ENCODE results near the gene PTPRR.

DNA sequence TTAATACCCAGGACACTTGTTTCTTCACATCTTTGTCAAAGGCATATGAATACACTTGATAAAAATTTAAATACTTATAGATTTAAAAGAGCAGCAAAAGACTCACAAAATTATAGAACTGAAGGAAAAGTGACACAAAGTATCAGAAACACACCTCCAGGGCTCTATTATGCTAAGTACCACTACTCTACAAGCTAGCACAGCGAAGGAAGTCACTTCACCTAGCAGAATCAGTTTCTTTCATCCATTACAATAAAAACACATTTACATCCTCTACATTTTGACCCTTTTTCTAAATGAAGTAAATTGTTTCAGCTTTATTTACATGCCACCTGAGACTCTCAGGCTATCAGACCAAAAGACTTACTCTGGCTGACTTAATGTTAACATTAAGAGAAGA, 256.7 kb downstream of the PTPRR start:
- TF ChIP-seq CTCF (IDR thresholded peaks at IDR 0.05 in 8 of 11, conservative IDR thresholded peaks at IDR 0.05 in 3 of 11), result no peak
- TF ChIP-seq POLR2A (IDR thresholded peaks at IDR 0.05), result no peak
- TF ChIP-seq POLR2AphosphoS5 (IDR thresholded peaks at IDR 0.05), result no peak
